ENCODE measurements around the gene CDCA8. TPM values are rescaled to one million over a fixed set of nuclear protein-coding genes. Genes with fewer than 3 reads are reported as not detected.

CDCA8 gene
- total RNA-seq (2021; ENCODE audit: unreplicated experiment) (51.7 TPM), Bru-seq, nascent RNA (percentile 88 among the genes with signal in this experiment), BruChase-seq, experiment 1, labeled RNA remaining after a 6-hour chase (percentile 85 among the genes with signal in this experiment), BruChase-seq, experiment 2, labeled RNA remaining after a 2-hour chase (percentile 92 among the genes with signal in this experiment)
- 66.8 and 76.0 TPM in 2 replicates for polyA plus RNA-seq (2012)
- long read RNA-seq, transcript CDCA8-202 (10 exons, 2,469 nt) = major isoform, 72 of 151 reads
- long read RNA-seq, transcript CDCA8-201 (11 exons, 2,303 nt) = minor isoform, 42 of 151 reads
- long read RNA-seq, partial matches to known transcripts = 28 of 151 reads
- long read RNA-seq, other reads (novel, unspliced or antisense) = 9 of 151 reads

GRCh38 chr1:37692078-37692833, at the start of gene CDCA8:
Gene CDCA8 (plus strand): TSS chr1:37692516. CDS start chr1:37692691, 175 bp downstream.
- no peaks in the 10 kb centered on the region for H3K27me3 ChIP-seq (ENCODE audit: insufficient read depth, low read length)
- ChIA-PET RAD21 (ENCODE audit: low non-redundant PET in 1 of 2, low total read pairs in 2 of 2, uncharacterized antibody in 2 of 2, unreplicated experiment in 2 of 2) (no interaction called here), CTCF (interaction anchor here (0.8 to 2.9 kb wide), 4 partner anchors 10 to 168 kb away, joined by 3 to 10 read pairs (median 4); partner anchors contain the start of gene MTF1), POLR2A (interaction anchor here (1.0 to 1.3 kb wide), 2 partner anchors 8 to 116 kb away, joined by 3 read pairs; partner anchors contain the start of gene YRDC)
- H3K4me1 ChIP-seq (ENCODE audit: control insufficient read depth in 1 of 2, insufficient read depth in 2 of 2, low read length in 2 of 2) = peaks cover 16 to 22% of the 10 kb centered on the region in 2 experiments
- TF ChIP-seq REST (IDR thresholded peaks at IDR 0.05; ENCODE audit: low read depth) (no peak), YY1 (IDR thresholded peaks at IDR 0.05; ENCODE audit: extremely low read depth, insufficient replicate concordance, low read depth, low read length) (peak; percentile 68), MAX (IDR thresholded peaks at IDR 0.05) (peak; percentile 78), POLR2AphosphoS5 (IDR thresholded peaks at IDR 0.05; ENCODE audit: low read depth, low read length) (peak; percentile 94), ZFX (IDR thresholded peaks at IDR 0.05) (peak; percentile 95), SIN3A (IDR thresholded peaks at IDR 0.05; ENCODE audit: low read depth) (peak; percentile 97), CTCF (IDR thresholded peaks at IDR 0.05 in 2 of 3, conservative IDR thresholded peaks at IDR 0.05 in 1 of 3; ENCODE audit: borderline replicate concordance in 1 of 3, insufficient read depth in 1 of 3, low read depth in 2 of 3, low read length in 2 of 3) (peak in 2 of 3 experiments; percentile 52 to 67; a peak in 4 of 6 replicates), FOSL1 (IDR thresholded peaks at IDR 0.05; ENCODE audit: low read depth) (no peak), ELF1 (IDR thresholded peaks at IDR 0.05; ENCODE audit: borderline replicate concordance, low read depth) (no peak; the same call in 1 of the 2 replicates), EZH2phosphoT487 (IDR thresholded peaks at IDR 0.05; ENCODE audit: borderline replicate concordance) (no peak), SP1 (IDR thresholded peaks at IDR 0.05; ENCODE audit: low read depth) (peak; percentile 92), POLR2A (IDR thresholded peaks at IDR 0.05; ENCODE audit: borderline replicate concordance, extremely low read depth, insufficient read depth, insufficient read length) (peak; percentile 84)
- H3K9me3 ChIP-seq (ENCODE audit: control insufficient read depth in 1 of 2, insufficient read depth in 1 of 2, low read depth in 1 of 2, low read length in 2 of 2) = no peaks in the 10 kb centered on the region
- DNase-seq (ENCODE audit: low read depth, low spot score) = peak; percentile 95
- peak; percentile 90 for ATAC-seq
- H3K4me3 ChIP-seq (replicated peaks in 1 of 2; ENCODE audit: low read depth in 1 of 2, low read length in 2 of 2) = peak within 1 kb of the TSS; percentile 97 to 100
- H3K36me3 ChIP-seq (ENCODE audit: control insufficient read depth in 1 of 2, insufficient read depth in 2 of 2, low read length in 2 of 2) = peaks cover 31 to 33% of the 10 kb centered on the region in 2 experiments
- BruUV-seq (replicated peaks) = no TSS peak
- no peak within 1 kb of the TSS for H2AFZ ChIP-seq (ENCODE audit: low read depth, low read length, poor library complexity, severe bottlenecking)
- no peaks in the 10 kb centered on the region for H3K9me2 ChIP-seq (ENCODE audit: insufficient read depth)
- intact Hi-C loops (cut with micrococcal nuclease) = loop anchor here (5.0 to 10.0 kb wide), 3 partner anchors 100 to 1143 kb away; partner anchors contain the start of genes MANEAL and SNIP1
- H4K20me1 ChIP-seq (ENCODE audit: insufficient read depth) = peaks cover 5% of the 10 kb centered on the region; the same call in 1 of the 2 replicates
- peak within 1 kb of the TSS; percentile 99 for H3K9ac ChIP-seq (ENCODE audit: low read length)
- peak within 1 kb of the TSS; percentile 76 for H3K27ac ChIP-seq (ENCODE audit: low read depth, low read length)
- H3K4me2 ChIP-seq (ENCODE audit: low read length) = peak within 1 kb of the TSS; percentile 90
- H3K79me2 ChIP-seq (ENCODE audit: insufficient read depth, low read length) = peaks cover 83% of the 10 kb centered on the region
